H1 (cell line): ENCODE data around the gene ABCA6. TPM values are rescaled to one million over a fixed set of nuclear protein-coding genes. Genes with fewer than 3 reads are reported as not detected.

ENCODE experiments used
- CTCF ChIA-PET: fragments of 300-600 bp; sonication (Branson Sonifier 250); formaldehyde crosslinking; loops from one replicate; lab custom pipeline; 2021; ENCODE audit not compliant: partially characterized antibody; lab: Charles Lee
- POLR2A ChIA-PET: fragments of 300-600 bp; sonication (Branson Sonifier 250); formaldehyde crosslinking; loops from one replicate; lab custom pipeline; 2021; ENCODE audit warnings: inconsistent platforms; ENCODE audit not compliant: partially characterized antibody; lab: Charles Lee
- DNase-seq, 2 experiments: peaks; one replicate each; pipeline versions ENCODE4 v3.0.0 to v3.0.0-alpha.2; 2010 to 2022; ENCODE audit warnings: low spot score in 2 of 2, low read depth in 1 of 2, mixed read lengths in 1 of 2
- FAIRE-seq: peaks from 2 replicates; lab custom pipeline; 2011; peaks lifted over from hg19 to GRCh38; lab: Jason Lieb, UNC
- H2AFZ ChIP-seq: 2 replicates; pipeline ENCODE4 v1.8.1; 2012; ENCODE audit warnings: low read length, inconsistent platforms
- H2AK5ac ChIP-seq: 2 replicates; pipeline ENCODE4 v1.6.1; 2013; ENCODE audit warnings: low read depth, low read length
- H2BK120ac ChIP-seq: replicated peaks from 2 replicates; pipeline ENCODE3; 2013; ENCODE audit warnings: low read depth, low read length, inconsistent platforms
- H2BK12ac ChIP-seq: 2 replicates; pipeline ENCODE4 v1.6.1; 2013; ENCODE audit warnings: low read depth, low read length
- H2BK15ac ChIP-seq: 2 replicates; pipeline ENCODE4 v1.6.1; 2013; ENCODE audit warnings: low read length
- H2BK20ac ChIP-seq: 2 replicates; pipeline ENCODE4 v1.6.1; 2013; ENCODE audit warnings: low read length
- H2BK5ac ChIP-seq: 2 replicates; pipeline ENCODE4 v1.6.1; 2013; ENCODE audit warnings: low read depth, low read length
- H3K14ac ChIP-seq: 2 replicates; pipeline ENCODE4 v1.6.1; 2013; ENCODE audit warnings: inconsistent platforms; ENCODE audit not compliant: insufficient read length
- H3K18ac ChIP-seq: 2 replicates; pipeline ENCODE4 v1.6.1; 2013; ENCODE audit warnings: low read length; ENCODE audit errors: extremely low read depth
- H3K23ac ChIP-seq: 2 replicates; pipeline ENCODE4 v1.6.1; 2013; ENCODE audit warnings: inconsistent platforms; ENCODE audit not compliant: insufficient read length
- H3K23me2 ChIP-seq: 2 replicates; pipeline ENCODE4 v1.6.1; 2013; ENCODE audit warnings: low read depth, low read length
- H3K27ac ChIP-seq: 2 replicates; pipeline ENCODE4 v1.6.1; 2011; ENCODE audit warnings: low read depth, low read length, inconsistent platforms
- H3K27me3 ChIP-seq, 4 experiments: replicated peaks in 1 of 4; 1 replicate in 1 of 4; 2 replicates in 3 of 4; pipeline versions ENCODE4 v1.6.1 to v1.8.1; 2011 to 2013; ENCODE audit warnings: low read length in 3 of 4, mild to moderate bottlenecking in 3 of 4, inconsistent platforms in 2 of 4, mixed read lengths in 2 of 4, moderate library complexity in 1 of 4; ENCODE audit not compliant: control insufficient read depth in 3 of 4, insufficient read depth in 3 of 4; ENCODE audit errors: extremely low read depth in 1 of 4
- H3K36me3 ChIP-seq, 4 experiments: 2 replicates each; pipeline versions ENCODE4 v1.6.1 to v1.8.1; 2011 to 2013; ENCODE audit warnings: mild to moderate bottlenecking in 4 of 4, low read length in 3 of 4, moderate library complexity in 2 of 4, control low read depth in 1 of 4, inconsistent platforms in 1 of 4; ENCODE audit not compliant: insufficient read depth in 4 of 4, control insufficient read depth in 2 of 4
- H3K4ac ChIP-seq: replicated peaks from 2 replicates; pipeline ENCODE3; 2013; ENCODE audit warnings: low read length, low read depth, mixed read lengths, inconsistent platforms; ENCODE audit not compliant: insufficient read length
- H3K4me1 ChIP-seq, 4 experiments: replicated peaks in 1 of 4; 1 replicate in 1 of 4; 2 replicates in 3 of 4; pipeline versions ENCODE4 v1.6.1 to v1.8.1; 2011 to 2013; ENCODE audit warnings: low read length in 3 of 4, inconsistent platforms in 2 of 4, mixed read lengths in 1 of 4; ENCODE audit not compliant: insufficient read depth in 4 of 4, control insufficient read depth in 3 of 4
- H3K4me2 ChIP-seq, 2 experiments: 2 replicates each; pipeline versions ENCODE4 v1.6.1 to v1.8.1; 2011 to 2013; ENCODE audit warnings: low read depth in 2 of 2, low read length in 2 of 2, control low read depth in 1 of 2, inconsistent platforms in 1 of 2, mild to moderate bottlenecking in 1 of 2; ENCODE audit not compliant: insufficient read depth in 1 of 2
- H3K4me3 ChIP-seq, 4 experiments: fragments of 200-600, 300-600 bp in 1 of 4; sonication (generic), shearing (Covaris generic), sonication (Bioruptor Twin) in 1 of 4; 2 replicates each; pipeline versions ENCODE4 v1.5.1 to v1.8.1; 2011 to 2016; ENCODE audit warnings: low read length in 4 of 4, low read depth in 3 of 4, control low read depth in 2 of 4, inconsistent platforms in 2 of 4, mild to moderate bottlenecking in 2 of 4, mixed read lengths in 1 of 4, moderate library complexity in 1 of 4; ENCODE audit not compliant: insufficient read depth in 2 of 4; ENCODE audit errors: extremely low read depth in 1 of 4
- H3K56ac ChIP-seq: replicated peaks from 2 replicates; pipeline ENCODE3; 2013; ENCODE audit warnings: low read depth, mild to moderate bottlenecking, mixed read lengths, low read length, inconsistent platforms; ENCODE audit not compliant: insufficient read length
- H3K79me1 ChIP-seq: 2 replicates; pipeline ENCODE4 v1.6.1; 2013; ENCODE audit warnings: low read depth, low read length, control low read depth
- H3K79me2 ChIP-seq, 2 experiments: 2 replicates each; pipeline versions ENCODE4 v1.6.1 to v1.8.1; 2012 to 2013; ENCODE audit warnings: low read length in 2 of 2, mild to moderate bottlenecking in 2 of 2, inconsistent platforms in 1 of 2; ENCODE audit not compliant: insufficient read depth in 2 of 2, control insufficient read depth in 1 of 2
- H3K9ac ChIP-seq, 4 experiments: replicated peaks in 1 of 4; 1 replicate in 1 of 4; 2 replicates in 3 of 4; pipeline versions ENCODE4 v1.6.1 to v1.8.1; 2011 to 2013; ENCODE audit warnings: low read depth in 3 of 4, low read length in 3 of 4, control low read depth in 2 of 4, mild to moderate bottlenecking in 2 of 4, moderate library complexity in 2 of 4, inconsistent platforms in 1 of 4; ENCODE audit errors: extremely low read depth in 1 of 4
- H3K9me3 ChIP-seq, 2 experiments: 2 replicates each; pipeline versions ENCODE4 v1.6.1 to v1.8.1; 2012 to 2013; ENCODE audit warnings: mild to moderate bottlenecking in 2 of 2, moderate library complexity in 2 of 2, control low read depth in 1 of 2, inconsistent platforms in 1 of 2, low read depth in 1 of 2, low read length in 1 of 2, mixed read lengths in 1 of 2; ENCODE audit not compliant: insufficient read depth in 2 of 2
- H4K20me1 ChIP-seq, 2 experiments: replicated peaks in 1 of 2; 2 replicates each; pipeline versions ENCODE3 to v1.8.1; 2011 to 2013; ENCODE audit warnings: inconsistent platforms in 2 of 2, low read length in 2 of 2, mild to moderate bottlenecking in 1 of 2; ENCODE audit not compliant: insufficient read depth in 2 of 2, control insufficient read depth in 1 of 2
- H4K5ac ChIP-seq: 2 replicates; pipeline ENCODE4 v1.6.1; 2013; ENCODE audit warnings: low read length, low read depth, mixed read lengths, inconsistent platforms; ENCODE audit not compliant: insufficient read length
- H4K8ac ChIP-seq: 2 replicates; pipeline ENCODE4 v1.8.0; 2013; ENCODE audit warnings: mild to moderate bottlenecking, moderate library complexity, low read length, inconsistent platforms; ENCODE audit not compliant: insufficient read depth; ENCODE audit errors: extremely low read depth
- H4K91ac ChIP-seq: replicated peaks from 2 replicates; pipeline ENCODE3; 2013; ENCODE audit warnings: low read length, mixed read lengths, inconsistent platforms; ENCODE audit not compliant: insufficient read length
- BCL11A ChIP-seq, 2 experiments: IDR thresholded peaks; one replicate each; pipeline ENCODE4 v1.6.1; 2011; ENCODE audit warnings: low read depth in 2 of 2, low read length in 2 of 2, mild to moderate bottlenecking in 2 of 2
- BRCA1 ChIP-seq: IDR thresholded peaks from 2 replicates; pipeline ENCODE4 v1.6.1; 2012; ENCODE audit warnings: low read depth, low read length, improper control_type of control experiment
- CEBPB ChIP-seq: IDR thresholded peaks from 2 replicates; pipeline ENCODE4 v1.6.1; 2012; ENCODE audit warnings: low read depth, low read length
- CHD2 ChIP-seq: IDR thresholded peaks from 2 replicates; pipeline ENCODE4 v1.6.1; 2012; ENCODE audit warnings: low read length, improper control_type of control experiment
- GABPA ChIP-seq: IDR thresholded peaks from 2 replicates; pipeline ENCODE4 v1.6.1; 2011; ENCODE audit warnings: mild to moderate bottlenecking, low read length, moderate library complexity, borderline replicate concordance; ENCODE audit not compliant: insufficient read depth
- JUN ChIP-seq: IDR thresholded peaks from 2 replicates; pipeline ENCODE4 v1.6.1; 2011; ENCODE audit warnings: low read depth, mild to moderate bottlenecking, improper control_type of control experiment, low read length
- POLR2A ChIP-seq, 2 experiments: IDR thresholded peaks; 1 replicate in 1 of 2; 2 replicates in 1 of 2; pipeline ENCODE4 v1.6.1; 2011; ENCODE audit warnings: low read depth in 2 of 2, low read length in 2 of 2, mild to moderate bottlenecking in 2 of 2; ENCODE audit errors: control extremely low read depth in 1 of 2
- POLR2AphosphoS5 ChIP-seq: IDR thresholded peaks from 2 replicates; pipeline ENCODE4 v1.6.1; 2011; ENCODE audit warnings: low read depth, low read length
- RBBP5 ChIP-seq: IDR thresholded peaks from 2 replicates; pipeline ENCODE4 v1.7.1; 2012; ENCODE audit warnings: low read depth, mild to moderate bottlenecking, inconsistent platforms, low read length, moderate library complexity, borderline replicate concordance
- RXRA ChIP-seq: IDR thresholded peaks from 2 replicates; pipeline ENCODE4 v1.6.1; 2011; ENCODE audit warnings: low read depth, mild to moderate bottlenecking, low read length, moderate library complexity; ENCODE audit not compliant: insufficient read depth
- SIN3A ChIP-seq, 2 experiments: IDR thresholded peaks in 1 of 2; conservative IDR thresholded peaks in 1 of 2; 2 replicates each; pipeline ENCODE4 v1.6.1; 2011 to 2012; ENCODE audit warnings: low read length in 2 of 2, improper control_type of control experiment in 1 of 2, low read depth in 1 of 2, mild to moderate bottlenecking in 1 of 2
- TAF1 ChIP-seq: IDR thresholded peaks from 2 replicates; pipeline ENCODE4 v1.6.1; 2011; ENCODE audit warnings: mild to moderate bottlenecking, low read depth, low read length
- TBP ChIP-seq: IDR thresholded peaks from 2 replicates; pipeline ENCODE4 v1.6.1; 2011; ENCODE audit warnings: low read depth, low read length, improper control_type of control experiment
- ZNF274 ChIP-seq: IDR thresholded peaks from 2 replicates; pipeline ENCODE4 v1.7.0; 2012; ENCODE audit warnings: low read length, borderline replicate concordance; ENCODE audit errors: extremely low read depth
- polyA plus RNA-seq, 7 experiments: library from polyadenylated mRNA; depleted of rRNA in 3 of 7; stranded (reverse) in 5 of 7; unstranded in 2 of 7; fragments of >200 nt in 5 of 7; fragments of 200-250 nt in 2 of 7; gene quantifications; 1 replicate in 5 of 7; 2 replicates in 1 of 7; 4 replicates in 1 of 7; pipeline versions ENCODE4 v1.2.1 to v1.2.3, GENCODE V29; 2011 to 2013; ENCODE audit warnings: missing spikeins in 2 of 7, mixed read lengths in 2 of 7
- total RNA-seq: library from RNA; stranded (reverse); fragmentation: NEBNext Ultra II Directional; extraction: Animal tissue kit (Norgen Biotek cat#: 25700); gene quantifications from 2 replicates; pipeline ENCODE4 v1.2.1, GENCODE V29; 2021
- TF ChIP-seq, protein P1 (sequence below): IDR thresholded peaks from 2 replicates; pipeline ENCODE4 v1.6.1; 2012; ENCODE audit warnings: inconsistent platforms

Gene ABCA6
- total and polyA plus RNA-seq, 2 of the 8 experiments (the other 6 are each of a cell fraction or from before 2014, with no cell fraction given), result not detected

DNA sequence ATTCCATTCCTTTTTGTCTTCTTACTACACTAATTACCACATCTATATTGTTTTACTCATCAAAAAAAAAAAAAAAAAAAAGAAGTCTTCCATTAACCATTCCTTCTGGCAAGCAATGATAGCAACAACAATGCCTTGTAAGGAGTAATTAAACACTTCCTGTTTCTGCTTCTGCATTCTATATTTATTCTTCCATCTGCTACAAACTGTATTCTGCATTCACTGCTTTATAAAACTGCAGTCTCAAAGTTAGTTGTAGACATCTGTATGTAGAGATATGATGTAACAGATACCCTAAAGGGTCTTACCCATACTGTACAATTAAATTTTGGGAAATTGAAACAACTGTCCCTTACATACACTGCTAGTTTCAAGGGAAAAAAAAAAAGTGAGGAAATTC is 28.7 kb upstream of the ABCA6 start:
- Histone ChIP-seq H3K79me2 (no peaks in the 10 kb centered on the region), H2BK15ac (no peak overlapping the region), H3K4me1 (no peaks in the 10 kb centered on the region)
- TF ChIP-seq CHD2 (no peak), ZNF274 (no peak), BRCA1 (no peak), TBP (no peak), RXRA (no peak), RBBP5 (no peak), SIN3A (conservative IDR thresholded peaks at IDR 0.05 in 1 of 2, IDR thresholded peaks at IDR 0.05 in 1 of 2; ENCODE audit: low read depth in 1 of 2, low read length in 2 of 2) (no peak), GABPA (no peak), CEBPB (no peak), JUN (no peak), BCL11A (IDR thresholded peaks at IDR 0.05; ENCODE audit: low read depth in 2 of 2, low read length in 2 of 2) (no peak), TAF1 (no peak), POLR2A (IDR thresholded peaks at IDR 0.05; ENCODE audit: control extremely low read depth in 1 of 2, low read depth in 2 of 2, low read length in 2 of 2) (no peak), POLR2AphosphoS5 (no peak)
- TF ChIP-seq, protein P1, sequence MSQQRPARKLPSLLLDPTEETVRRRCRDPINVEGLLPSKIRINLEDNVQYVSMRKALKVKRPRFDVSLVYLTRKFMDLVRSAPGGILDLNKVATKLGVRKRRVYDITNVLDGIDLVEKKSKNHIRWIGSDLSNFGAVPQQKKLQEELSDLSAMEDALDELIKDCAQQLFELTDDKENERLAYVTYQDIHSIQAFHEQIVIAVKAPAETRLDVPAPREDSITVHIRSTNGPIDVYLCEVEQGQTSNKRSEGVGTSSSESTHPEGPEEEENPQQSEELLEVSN, result no peak
- TF ChIP-seq, all 59 proteins: peak for 0
- Histone ChIP-seq H4K5ac (no peak overlapping the region), H3K4ac (no peak overlapping the region), H2BK5ac (no peak overlapping the region), H3K27ac (no peak overlapping the region), H4K20me1 (no peaks in the 10 kb centered on the region), H4K91ac (no peak overlapping the region), H3K27me3 (no peaks in the 10 kb centered on the region), H2AFZ (no peak overlapping the region), H2BK20ac (no peak overlapping the region), H2BK120ac (no peak overlapping the region), H2AK5ac (no peak overlapping the region), H3K23me2 (no peaks in the 10 kb centered on the region), H3K9me3 (no peaks in the 10 kb centered on the region), H3K4me3 (no peak overlapping the region), H3K4me2 (no peak overlapping the region), H3K79me1 (no peaks in the 10 kb centered on the region), H3K36me3 (no peaks in the 10 kb centered on the region), H3K18ac (no peak overlapping the region), H3K56ac (no peak overlapping the region), H4K8ac (no peak overlapping the region), H2BK12ac (no peak overlapping the region), H3K23ac (no peak overlapping the region), H3K9ac (no peak overlapping the region), H3K14ac (no peak overlapping the region)
- ChIA-PET POLR2A (no interaction called here), CTCF (no interaction called here)
- FAIRE-seq (no peak), DNase-seq (no peak)
